Stimulated activated CD4-positive, alpha-beta T cell treated with anti-CD3 and anti-CD28 coated beads, Interleukin-15, amount 100 ng/mL, for 48 hours (primary cell): ENCODE measurements around the gene SNORC.

Experiments used
- DNase-seq, 2 donors: peaks; one replicate each; pipeline ENCODE4 v3.0.0-alpha.2; 2020; ENCODE audit warnings: low read depth in 2 of 2

Gene SNORC

DNA sequence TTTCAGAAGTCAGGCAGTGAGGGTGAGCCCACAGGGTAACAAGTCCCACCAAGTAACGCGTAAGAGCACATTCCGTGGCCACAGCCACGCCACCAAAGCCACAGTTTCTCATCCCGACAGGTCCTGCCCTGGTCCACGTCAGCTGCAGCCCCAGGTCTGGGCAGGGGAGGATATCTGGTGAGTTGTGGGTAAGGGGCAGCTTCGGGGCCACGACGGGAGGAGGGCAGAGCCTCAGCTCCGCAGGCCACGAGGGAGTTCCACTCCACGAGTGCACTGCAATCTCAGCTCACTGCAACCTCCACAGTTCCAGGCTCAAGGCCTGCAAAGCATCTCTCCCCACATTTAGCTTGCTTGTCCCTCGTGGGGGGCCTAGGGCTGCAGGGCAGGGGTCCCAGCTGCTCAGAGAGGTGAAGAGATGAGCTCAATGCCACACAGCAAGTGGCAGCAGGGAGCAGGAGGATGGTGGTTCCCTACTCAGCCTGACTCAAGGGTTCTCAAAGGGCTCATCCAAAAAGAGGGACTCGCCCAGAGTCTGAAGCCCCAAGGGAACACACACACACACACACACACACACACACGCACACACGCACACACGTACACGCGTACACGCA is 12.5 kb downstream of the SNORC start:
- no peak for DNase-seq

DNA sequence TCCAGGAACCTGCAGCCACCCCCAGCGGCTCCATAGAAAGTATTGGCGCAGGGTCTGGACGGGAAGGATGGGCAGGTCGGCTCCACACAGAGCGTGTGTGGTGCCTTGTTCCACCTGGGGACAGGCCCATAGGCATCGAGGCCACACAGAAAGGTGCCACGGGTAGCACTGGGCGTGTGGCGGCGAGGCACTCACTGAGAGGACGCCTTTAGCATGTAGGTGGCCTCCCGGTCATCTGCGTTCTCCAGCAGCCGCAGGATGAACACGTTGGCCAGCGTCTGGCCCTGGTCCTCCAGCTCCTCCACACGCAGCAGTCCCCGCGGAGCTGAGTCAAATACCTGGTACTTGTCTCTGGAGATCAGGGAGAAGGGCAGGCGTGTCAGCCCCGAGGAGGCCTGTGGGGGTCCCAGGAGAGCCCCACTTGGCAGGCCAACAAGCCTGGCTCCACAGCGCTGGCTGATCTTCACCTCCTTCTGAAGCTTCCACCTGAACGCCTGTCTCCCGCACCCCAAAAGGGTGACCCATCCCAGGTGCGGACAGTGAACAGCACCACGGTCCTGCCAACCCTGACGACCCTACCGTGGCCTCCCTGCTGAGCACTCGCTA is 13.2 kb downstream of the SNORC start:
- DNase-seq: no peak

DNA sequence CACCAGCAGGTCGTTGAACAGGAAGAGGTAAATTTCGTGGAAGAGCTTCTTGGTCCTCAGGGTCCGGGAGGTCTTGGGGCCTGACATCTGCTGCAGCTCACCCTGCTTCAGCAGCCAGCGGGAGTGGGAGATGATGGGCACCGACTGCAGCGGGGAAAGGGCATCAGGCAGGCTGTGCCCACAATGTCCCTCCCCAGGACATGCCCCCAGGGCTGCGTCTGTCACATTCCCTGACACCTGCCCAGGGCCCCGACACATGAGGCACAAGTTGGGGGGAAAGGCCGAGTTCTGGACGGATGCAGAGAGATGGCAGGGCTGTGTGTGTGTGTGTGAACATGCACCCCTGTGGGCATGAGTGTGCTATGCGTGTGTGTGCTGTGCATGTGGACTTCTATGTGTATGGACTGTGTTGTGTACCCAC is 13.9 kb downstream of the SNORC start:
- DNase-seq: no peak

DNA sequence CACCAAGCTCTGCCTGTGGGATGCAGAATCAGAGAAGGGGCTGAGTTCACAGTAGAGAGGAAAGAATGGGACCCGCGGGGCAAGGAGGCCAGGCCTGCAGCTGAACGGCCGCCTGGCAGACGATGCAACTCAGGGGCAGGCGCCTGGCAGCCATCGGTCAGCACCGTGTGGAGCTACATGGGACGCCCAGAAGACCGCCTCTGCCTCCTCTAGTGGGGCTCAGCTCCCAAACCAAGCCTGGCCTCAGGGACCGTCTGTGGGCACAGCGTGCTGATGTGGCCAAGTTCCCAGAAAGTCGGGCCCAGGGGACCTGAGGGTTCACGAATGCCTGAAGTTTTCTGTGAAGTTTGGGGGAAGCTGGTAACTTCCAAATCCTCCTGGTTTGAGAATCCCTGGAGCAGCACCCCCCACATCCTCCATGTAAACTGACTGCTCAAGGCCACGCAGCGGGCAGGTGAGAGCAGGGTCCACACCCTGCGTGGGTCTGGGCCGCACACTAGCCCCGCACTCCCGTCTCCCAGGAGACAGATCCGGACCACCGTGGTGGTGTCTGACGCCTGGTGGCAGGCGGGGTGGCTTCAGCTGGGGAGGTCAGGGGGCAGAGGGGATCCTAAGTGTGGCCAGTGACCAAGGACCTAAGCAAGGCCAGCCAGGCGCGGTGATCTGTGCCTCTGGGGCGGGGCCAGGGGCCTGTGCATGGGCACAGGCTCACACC is 14.6 kb downstream of the SNORC start:
- DNase-seq: no peak

DNA sequence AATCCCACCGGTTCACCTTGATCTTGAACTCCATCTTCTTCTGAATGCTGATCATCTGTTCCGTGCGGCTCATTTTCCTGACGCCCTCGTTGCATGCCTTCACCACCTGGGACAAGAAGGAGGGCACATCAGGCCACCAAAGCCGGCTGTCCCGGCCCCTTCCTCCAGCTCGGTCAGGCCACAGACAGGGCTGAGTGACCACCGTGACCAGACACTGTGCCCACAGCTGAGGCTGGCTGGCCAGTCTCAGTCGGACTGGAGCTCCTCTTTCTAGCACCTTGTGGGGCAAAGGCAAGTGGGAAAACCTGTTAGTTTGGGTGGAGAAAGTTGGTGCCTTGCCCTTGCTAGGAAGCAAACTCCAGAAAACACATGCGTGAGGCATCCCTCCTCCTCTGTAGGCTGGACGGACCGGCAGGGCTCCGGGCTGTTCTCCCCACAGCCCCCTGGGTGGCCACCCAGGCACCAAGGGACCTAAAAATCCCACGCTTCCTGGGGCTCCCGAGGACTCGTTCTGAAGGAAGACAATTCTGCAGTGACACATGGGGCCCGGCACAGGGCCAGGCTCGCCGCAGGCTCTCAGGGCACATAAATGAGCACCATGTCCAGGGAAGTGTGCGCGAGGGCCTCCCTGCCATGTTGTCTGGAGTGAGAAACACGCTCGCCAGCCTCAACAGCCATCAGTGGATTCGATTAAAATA is 15.3 kb downstream of the SNORC start:
- no peak for DNase-seq

DNA sequence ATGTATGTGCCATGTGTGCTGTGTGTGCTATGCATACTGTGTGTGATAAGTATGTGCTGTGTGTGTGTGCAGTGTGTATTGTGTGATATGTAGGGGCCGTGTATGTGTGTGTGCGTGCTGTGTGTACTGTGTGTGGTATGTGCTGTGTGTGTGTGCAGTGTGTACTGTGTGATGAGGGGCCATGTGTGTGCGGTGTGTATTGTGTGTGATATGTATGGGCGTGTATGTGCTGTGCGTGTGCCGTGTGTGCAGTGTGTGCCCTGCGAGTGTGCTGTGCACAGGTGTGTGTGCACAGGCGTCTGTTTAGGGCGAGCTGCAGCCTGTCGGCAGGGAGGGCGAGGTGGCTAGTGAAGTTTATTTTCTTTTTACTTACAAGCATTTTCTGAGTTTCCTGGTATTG is 16.1 kb downstream of the SNORC start:
- no peak for DNase-seq

DNA sequence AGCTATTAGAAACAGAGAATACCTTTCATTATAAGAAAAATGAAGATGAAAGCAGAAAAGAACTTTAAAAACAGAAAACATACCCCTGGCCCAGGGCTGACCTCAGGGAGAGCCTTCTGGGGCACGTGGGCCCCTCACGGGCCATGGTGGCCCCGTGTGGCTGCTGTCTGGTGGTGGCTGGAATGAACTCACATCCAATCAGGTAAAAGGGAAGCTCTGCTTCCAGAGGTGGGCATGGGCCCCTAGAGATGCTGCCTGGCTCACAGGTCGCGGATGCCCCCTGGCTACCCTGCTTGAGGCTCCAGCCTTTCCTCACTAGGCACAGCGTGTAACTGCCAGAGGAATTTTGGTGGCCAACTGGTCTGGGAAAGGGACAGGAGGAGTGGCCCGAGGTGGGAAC is 16.6 kb downstream of the SNORC start:
- DNase-seq: no peak

DNA sequence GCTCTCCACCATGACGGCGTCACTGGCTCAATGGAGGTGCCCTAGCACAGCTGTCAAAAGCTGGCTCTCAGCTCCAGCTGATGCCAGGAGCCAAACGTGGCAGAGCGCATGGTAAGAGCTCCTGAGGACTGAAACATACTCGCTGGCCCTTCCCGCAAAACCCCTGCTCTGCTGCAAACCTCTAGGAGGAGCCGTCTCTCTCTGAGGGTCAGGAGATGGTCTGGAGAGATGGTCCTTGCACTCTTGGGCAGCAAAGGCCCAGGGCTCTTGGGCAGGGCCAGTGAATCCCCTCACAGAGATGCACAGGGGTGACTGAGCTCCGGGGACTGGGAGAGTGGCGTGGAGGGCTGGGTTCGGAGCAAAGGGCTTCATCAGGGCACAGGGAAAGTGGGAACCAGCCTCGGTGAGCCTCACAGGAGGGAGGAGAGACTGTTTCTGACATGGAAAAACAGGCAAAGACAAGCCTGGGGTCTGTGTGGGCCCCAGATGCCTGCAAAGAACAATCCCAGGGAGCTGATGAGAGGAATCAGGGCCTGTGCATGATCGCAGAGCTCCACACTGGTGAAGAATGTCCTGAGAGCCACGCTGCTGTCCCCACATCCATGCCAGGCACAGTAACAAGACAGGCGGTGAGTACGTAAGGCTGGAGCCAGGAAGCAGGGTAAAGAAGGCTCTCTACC is 17.2 kb downstream of the SNORC start:
- no peak for DNase-seq

DNA sequence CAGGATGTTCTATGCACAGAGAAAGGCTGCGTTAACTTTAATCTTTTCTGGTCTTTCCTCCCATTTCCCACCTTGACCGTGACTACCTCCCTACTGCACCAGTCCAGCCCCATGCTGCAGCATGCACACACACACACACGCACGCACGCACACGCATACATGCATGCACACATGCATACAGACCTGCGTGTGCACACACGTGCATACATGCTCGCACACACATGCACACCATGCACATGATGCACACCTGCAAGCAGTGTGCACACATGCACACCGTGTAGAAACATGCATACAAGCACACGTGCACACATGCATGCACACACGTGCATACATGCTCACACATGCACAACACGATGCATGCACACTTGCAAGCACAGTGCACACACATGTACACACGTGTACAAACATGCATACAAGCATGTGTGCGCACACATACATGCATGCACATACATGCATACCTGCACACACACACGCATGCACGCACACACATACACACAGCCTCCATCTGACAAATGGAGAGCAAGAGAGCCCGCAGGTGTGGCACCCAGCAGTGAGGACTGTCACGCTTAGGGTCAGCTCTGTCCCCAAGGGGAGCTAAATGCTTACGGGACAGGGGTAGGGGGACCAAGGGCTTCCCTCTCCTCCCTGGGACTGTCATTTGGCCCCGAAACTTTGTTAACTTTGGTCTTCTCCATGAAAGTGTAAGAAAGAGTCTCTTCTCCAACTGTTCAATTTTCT is 18.2 kb downstream of the SNORC start:
- no peak for DNase-seq

DNA sequence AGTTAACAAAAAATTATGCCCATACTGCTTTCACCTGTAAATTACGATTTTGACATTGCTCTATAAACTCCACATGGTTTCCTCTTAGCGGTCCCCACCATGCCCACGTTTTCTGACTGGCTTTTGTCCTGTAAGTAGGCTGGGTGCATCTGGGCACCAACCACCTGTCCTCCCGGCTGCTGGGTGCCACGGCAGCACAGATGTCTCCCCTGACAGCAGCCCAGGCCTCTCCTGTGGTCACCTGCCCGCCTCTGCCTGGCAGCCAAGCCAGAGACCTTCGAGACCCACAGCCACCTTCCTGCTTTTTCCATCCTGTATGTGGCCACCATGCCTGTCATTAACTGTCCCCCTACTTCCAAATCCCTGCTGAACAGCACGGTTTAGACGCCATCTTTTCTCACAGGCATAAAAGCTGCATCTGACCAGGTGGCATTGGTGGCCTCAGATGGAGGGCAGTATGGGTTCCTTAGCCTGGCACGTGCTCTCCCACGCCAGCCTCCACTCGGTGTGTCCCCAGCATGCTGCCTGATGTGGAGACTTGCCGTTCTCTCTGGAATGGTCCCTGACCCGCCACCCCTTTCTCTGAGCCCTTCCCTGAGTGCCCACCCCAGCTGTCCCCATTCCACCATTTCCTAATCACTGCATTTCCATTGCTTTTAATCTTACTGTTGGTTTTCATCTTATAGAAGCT is 18.9 kb downstream of the SNORC start:
- DNase-seq: no peak

DNA sequence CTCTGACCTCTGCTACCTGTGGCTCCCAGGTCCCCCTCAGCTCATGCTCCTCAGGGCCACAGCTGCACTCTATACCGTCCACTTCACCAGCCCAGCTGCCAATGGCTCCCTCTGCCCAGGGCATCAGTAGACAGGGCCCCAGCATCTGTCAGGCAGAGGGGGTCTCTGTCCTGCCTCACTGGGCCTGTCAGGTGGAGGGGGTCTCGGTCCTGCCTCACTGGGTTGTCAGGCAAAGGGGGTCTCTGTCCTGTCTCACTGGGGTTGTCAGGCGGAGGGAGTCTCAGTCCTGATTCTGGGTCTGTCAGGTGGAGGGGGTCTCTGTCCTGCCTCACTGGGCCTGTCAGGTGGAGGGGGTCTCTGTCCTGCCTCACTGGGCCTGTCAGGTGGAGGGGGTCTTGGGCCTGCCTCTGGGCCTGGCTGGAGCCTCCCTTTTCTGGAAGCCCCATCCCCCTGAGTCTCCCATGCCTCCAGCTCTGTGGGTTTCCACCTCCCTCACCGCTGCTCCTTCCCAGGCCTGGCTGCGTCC is 19.9 kb downstream of the SNORC start:
- DNase-seq: no peak

DNA sequence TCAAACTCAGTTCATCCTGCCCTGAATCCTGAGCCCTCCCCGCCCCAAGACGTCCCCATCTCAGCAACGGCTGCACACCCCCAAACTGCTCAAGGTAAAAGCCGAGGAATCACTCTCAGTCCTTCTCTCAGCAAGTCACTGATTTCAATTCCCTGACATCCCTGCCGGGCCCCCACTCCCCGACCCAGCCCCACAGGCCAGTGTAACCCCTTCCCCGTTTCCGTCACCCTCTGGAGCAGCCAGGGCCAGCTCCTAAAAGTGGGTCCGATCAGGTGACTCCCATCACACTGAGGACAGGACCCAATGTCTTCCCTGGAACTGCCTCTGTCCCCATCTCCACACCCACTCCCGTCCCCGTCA is 20.5 kb downstream of the SNORC start:
- no peak for DNase-seq

DNA sequence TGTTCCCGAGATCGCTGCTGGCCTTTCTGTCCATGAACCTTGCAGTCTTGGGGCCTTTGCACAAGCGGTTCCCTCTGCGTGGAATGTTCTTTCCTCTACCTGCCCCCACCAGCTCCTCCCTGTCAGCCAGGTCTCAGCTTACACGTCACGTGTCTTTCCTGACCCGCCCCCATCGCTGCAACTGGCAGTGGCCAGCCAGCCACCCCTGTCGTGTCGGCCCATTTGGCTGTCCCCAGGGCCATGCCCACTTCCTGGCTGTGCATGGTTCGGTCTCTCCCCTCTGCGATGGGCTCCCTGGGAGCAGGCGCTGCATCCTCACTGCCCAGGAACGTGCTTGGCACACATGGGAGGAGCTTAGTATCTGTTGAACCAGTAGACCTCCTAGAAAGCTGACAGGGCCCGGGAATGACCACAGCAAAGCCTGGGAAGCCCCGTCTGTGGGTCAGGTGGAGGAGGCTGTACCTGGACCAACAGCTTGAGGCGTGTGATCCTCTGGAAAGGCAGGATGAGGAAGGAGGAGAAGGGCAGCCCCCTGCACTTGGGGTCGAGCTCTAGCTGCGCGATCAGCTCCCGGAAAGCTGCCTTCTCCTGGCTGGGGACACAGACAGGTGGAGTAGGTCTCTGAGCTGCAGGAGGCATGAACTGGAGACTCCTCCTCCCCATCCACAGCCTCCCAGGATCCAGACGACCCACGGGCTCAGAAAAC is 21.0 kb downstream of the SNORC start:
- no peak for DNase-seq

DNA sequence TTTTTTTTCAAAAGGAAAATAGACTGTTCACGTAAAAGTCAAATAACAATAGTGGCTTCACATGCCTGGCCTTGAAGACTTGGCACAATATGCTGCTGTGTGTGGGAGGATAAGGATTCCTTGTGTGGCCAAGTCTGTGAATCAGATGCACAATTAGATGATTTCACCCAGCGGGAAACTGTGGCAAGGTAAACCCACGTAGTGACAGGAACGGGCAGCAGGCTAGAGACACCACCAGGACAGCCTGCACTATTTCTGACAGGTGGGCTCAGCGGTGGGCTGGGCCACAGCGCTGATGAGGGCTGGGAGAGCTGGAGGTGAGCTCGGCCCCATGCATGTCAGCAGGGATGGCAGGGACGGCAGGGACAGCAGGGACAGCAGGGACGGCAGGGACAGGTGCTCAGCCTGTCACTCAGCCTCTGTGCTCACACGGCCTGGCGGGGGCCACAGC is 21.6 kb downstream of the SNORC start:
- no peak for DNase-seq

DNA sequence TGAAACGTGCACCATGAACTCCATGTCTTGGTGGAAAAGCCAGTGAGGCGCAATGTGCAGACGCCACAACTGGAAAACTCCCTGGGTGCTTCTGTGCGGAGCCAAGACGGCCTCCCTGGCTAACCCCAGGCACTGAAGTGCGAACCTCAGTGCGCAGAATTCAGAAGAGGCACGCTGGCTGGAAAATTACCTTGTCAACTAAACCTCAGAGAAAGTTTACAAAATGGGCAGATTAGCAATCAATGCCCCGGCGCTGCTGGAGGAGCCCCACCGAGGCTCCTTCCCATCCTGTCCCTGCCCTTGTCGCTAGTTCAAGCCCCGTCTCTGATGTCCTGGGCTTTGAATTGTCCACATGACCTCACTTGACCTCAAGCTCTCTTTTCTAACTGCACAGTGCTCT is 22.2 kb downstream of the SNORC start:
- no peak for DNase-seq

DNA sequence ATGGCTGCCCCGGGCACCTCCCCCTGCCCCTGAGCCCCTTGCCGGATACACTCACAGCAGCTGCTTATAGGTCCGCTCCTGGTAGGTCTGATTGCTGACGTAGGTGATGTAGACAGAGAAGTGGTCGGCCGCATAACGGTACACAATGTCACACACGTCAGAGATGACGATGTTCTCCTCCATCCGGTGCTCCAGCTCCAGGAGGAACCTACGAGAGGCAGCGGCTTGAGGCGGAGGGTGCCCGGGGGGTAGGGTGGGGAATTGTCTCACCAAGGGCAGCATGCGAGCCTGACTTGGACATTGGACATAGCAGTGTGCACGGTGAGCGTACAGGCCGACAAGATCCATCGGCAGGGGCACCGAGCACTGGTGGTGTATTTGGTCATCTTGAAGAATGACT is 22.8 kb downstream of the SNORC start:
- no peak for DNase-seq

DNA sequence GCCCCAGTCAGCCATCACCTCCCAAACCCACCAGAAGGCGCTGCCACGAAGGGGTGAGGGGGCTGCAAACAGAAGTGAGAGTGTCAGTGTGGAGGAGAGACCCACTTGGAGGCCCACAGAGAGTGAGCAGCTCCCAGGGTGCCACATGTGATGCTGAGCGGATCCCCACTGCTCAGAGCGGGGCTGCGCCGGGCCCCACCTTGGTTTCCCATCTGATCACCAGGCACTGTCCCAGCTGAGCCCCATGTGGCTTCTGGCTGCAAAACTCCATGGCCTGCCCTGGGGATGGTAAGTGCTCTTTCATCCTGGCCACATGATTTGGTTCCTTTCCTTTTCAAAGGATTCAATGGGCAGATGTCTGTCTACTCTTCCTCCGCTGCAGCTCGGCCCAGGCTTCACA is 23.8 kb downstream of the SNORC start:
- DNase-seq: no peak

DNA sequence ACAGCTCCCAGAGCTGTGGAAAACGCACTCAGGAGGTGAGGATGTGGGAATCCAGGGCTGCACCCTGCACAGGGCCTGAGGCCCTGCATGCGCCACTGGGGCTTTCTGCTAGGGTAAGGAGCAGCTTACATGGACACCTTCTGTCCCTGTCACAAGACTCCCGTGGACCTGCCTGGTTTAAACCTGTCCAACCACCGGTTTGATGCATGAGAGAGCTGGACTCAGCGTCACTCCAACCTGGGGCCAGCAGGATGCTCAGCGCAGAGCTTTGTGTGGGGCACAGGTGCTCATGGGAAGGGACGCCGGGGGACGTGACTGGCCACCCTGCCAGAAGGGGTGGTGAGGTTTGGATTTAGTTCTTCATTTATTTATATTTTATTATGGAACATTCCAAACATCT is 24.2 kb downstream of the SNORC start:
- no peak for DNase-seq

DNA sequence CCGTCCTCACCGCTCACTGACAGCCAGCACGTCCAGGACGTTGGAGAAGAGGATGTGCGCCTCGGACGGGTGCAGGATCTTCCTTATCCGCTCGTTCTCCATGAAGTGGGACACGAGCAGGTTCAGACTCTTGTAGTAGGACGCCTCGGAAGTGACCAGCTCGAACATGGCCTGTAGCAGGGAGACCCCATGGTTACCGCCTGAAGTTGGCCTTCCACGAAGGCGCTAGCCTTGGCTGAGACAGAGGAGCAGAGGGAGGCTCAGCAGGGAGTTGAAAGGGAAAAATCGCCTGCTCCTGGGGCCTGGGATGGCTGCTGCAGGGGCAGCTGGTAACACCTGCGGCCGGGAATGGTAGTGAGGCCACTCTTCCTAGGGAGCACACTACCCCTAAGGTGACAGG is 24.7 kb downstream of the SNORC start:
- no peak for DNase-seq

DNA sequence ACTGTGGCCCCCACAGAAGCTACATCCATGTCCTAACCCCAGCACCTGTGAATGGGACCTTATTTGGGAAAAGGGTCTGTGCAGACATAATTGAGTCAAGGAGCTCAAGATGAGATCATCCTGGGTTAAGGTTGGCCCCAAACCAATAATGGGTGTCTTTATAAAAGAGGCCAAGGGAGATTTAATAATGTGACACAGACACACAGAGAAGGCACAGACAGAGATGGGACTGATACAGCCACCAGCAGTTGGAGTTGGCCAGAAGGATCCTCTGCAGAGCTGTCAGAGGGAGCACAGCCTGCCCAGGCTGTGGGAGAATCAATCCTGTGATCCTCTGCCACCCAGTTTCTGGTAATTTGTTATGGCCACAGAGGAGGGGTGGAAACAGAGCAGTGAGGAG is 26.0 kb downstream of the SNORC start:
- no peak for DNase-seq
